NOMO-1 treated with dmso at 0.1 percent for 144 hours (cell line): Measurements from ENCODE around the gene LCE1B.

ENCODE experiments used
- DNase-seq: peaks from one replicate; lab custom pipeline; 2025; ENCODE audit not compliant: unreplicated experiment; lab: John Stamatoyannopoulos, UW

Gene LCE1B, protein sequence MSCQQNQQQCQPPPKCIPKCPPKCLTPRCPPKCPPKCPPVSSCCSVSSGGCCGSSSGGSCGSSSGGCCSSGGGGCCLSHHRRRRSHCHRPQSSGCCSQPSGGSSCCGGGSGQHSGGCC

DNA sequence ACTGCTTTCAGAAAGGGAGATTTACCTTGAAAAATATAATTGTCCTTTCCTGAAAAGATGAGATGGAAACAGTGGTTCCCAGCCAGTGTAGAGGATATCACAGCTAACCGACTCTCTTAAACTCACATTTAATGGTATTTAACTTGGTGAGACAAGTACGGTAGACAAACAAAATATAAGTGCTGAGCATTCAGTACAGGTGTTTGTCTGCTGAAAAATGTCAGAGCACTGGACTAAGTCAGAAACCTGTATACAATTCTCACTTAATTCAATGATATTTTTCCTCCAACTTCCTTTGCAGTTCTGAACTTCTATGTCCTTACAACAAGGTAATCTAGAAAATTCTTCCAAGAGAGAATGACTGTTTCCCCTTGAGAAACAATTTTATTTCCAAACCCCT is at the start of gene LCE1B:
LCE1B (plus strand) TSS at position 301 of the 400 bp plus-strand sequence. CDS start 476 bp downstream, outside the sequence.
- no peak for DNase-seq

DNA sequence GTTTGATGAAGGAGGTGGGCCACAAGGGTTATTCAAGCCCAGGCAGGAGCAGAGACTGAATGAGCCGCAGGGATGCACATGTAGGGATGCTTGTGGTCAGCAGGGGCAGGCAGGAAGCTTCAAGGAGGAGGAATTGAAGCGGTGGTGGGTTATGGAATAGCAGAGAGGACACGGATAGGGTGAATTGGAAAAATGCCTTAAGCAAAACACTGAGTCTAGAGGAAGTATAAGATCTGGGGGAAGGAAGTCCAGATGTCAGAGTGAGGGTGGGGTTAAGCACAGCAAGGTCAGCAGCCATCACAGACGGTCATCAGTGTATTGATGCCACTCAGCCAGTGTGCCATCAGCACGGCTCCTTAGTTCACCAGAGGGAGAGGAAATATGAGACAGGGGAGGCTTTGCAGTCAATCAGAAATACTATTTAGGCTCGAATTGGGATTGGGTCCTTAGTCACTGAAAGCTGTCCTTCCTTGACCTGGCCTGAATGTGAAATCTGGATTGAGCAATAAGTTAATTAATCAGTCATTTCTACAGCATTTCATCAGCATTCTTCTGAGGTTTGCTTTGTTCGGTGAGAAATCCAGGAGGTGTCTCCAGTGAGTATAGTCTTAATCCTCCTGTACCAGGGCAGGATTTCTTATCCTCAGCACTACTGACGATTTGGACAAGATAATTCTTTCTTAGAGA is 42.8 kb upstream of the LCE1B start:
- DNase-seq: no peak

DNA sequence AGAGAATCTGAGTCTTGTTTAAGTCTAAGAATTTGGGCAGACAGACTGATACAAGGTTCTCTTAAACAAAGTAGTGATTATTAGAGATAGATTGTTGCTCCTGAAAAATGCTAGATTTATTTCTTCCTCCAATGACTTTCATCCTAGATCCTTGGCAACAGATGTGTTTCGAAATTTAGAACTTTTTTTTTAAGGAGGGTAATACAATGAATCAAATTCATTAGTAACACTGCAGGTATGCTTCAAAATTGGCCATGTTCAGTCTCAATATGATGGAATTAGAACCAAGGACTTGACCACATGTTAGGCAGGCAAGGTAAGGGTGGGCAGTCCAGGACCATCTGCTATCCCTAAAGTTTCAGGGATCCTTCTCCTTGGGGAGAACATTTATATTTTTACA is 41.4 kb upstream of the LCE1B start:
- DNase-seq: no peak

DNA sequence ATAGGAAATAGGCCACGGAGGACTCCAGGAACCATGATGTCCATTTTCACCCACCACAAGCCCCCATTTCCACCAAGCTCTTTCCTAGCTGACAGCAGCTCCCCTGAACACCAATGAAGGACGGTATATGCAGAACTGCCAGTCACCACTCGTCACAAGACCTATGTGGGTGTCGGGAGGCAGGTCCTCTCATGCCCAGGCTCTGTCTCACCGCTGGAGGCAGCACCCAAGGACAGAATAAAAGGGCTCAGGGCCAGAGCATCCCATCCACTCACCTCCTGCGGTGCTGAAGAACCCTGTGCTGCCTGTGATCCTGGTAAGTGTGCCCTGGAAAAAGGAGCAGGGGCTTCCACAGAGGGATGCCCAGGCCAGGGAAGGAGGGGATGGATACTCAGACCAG is 36.9 kb upstream of the LCE1B start, which contains the start of gene LCE1F:
LCE1F (plus strand) TSS at position 266 of the 400 bp plus-strand sequence. CDS start 1,232 bp downstream, outside the sequence.
- no peak for DNase-seq

DNA sequence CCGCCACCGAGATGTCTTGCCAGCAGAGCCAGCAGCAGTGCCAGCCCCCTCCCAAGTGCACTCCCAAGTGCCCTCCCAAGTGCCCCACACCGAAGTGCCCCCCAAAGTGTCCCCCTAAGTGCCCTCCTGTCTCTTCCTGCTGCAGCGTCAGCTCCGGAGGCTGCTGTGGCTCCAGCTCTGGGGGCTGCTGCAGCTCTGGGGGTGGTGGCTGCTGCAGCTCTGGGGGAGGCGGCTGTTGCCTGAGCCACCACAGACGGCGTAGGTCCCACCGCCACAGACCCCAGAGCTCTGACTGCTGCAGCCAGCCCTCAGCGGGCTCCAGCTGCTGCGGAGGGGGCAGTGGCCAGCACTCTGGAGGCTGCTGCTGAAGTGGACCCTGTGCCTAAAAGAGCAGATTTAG is 35.4 kb upstream of the LCE1B start:
- DNase-seq: no peak

DNA sequence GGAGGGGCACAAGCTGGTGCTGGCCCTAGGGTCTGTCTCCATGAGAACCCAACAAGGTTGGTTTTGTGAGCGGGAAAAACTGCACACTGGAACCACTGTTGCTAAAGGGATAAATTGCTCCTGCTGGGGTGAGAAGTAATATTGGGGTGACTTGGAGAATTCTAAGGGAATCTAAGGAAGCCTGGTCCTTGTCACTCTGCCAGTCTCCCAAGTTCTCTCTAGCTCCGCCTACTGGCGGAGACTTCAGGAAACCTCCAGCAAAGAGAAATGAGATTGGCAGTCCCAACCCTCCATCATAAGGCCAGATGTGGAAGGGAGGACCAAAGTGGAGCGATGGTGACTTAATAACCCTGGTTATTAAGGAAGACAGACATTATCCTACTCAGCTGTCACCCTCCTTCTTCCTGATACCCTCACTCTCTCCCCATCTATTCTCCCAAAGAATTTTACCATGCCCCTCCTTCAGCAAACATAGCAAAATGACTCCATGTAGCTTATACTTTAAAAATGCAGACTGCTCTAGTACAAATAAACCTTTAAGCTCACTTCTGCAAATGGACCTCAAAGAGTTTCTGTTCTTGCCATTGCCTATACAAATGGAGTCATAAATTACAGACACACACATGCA is 34.1 kb upstream of the LCE1B start:
- DNase-seq: no peak

DNA sequence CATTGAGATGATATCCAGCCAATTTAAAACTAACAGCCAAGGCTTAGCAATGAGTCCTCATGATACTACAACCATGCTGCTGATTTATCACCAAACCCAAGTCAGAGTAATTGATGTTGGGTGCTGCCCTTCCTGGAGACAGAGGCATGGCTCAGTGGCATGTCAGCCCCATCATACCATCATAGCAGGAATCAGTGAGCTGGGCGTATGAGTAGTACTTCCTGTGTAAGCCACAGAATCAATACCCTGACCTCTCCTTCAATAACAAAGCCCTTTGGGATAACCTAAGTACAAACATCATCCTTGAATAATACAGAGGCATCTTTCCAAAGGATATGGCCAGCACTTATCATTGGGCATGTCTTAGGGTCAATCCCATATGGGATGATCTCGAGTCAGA is 28.7 kb upstream of the LCE1B start:
- DNase-seq: no peak

DNA sequence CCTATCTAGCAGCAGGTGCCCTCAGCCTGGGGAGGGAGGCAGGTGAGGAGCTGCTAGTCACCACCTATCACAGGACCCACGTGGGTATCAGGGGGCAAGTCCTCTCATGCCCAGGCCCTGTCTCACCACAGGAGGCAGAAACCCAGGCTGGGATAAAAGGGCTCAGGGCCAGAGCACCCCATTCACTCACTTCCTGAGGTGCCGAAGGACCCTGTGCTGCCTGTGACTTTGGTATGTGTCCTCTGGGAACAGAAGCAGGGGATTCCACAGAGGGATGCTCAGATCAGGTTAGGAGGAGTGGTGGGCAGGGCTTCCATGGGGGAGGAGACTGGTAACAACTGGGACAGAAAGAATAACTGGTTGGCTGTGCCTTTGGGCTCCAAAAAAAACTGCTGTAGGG is 25.7 kb upstream of the LCE1B start, which contains the start of gene LCE1E:
LCE1E (plus strand) TSS at position 181 of the 400 bp plus-strand sequence. CDS start 1,043 bp downstream, outside the sequence.
- no peak for DNase-seq

DNA sequence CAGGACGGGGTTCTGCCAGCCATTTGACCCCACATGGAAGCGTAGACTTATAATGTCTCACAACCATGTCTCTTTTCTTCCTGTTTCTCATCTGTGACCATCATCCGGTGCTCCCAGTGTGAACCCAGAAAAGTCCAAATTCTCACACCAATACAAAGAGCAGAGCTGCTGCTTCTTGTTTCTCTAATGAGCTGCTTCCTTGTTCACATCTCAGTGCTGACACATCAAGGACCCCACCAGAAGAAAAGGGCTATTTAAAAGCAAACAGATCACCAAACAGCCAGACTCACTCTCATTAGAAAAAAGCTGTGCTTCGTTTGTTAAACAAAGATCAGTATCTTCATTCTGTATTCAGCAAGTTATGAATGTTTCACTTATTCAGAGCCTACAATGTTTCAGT is 16.1 kb upstream of the LCE1B start:
- no peak for DNase-seq

DNA sequence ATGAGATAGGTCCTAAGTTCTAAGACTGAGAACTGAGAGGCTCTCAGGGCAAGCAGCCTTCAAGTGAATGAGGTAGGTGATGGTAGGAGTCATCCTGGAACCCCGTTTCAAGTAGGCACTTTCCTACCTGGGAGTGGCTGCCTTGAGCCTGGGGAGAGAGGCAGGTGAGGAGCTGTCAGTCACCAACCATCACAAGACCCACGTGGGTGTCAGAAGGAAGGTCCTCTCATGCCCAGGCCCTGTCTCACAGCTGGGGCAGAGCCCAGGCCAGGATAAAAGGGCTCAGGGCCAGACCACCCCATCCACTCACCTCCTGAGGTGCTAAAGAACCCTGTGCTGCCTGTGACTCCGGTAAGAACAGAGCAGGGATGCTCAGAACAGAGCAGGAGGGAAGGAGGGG is 15.3 kb upstream of the LCE1B start, which contains the start of gene LCE1D:
LCE1D (plus strand) TSS at position 301 of the 400 bp plus-strand sequence. CDS start 1,074 bp downstream, outside the sequence.
- DNase-seq: no peak

DNA sequence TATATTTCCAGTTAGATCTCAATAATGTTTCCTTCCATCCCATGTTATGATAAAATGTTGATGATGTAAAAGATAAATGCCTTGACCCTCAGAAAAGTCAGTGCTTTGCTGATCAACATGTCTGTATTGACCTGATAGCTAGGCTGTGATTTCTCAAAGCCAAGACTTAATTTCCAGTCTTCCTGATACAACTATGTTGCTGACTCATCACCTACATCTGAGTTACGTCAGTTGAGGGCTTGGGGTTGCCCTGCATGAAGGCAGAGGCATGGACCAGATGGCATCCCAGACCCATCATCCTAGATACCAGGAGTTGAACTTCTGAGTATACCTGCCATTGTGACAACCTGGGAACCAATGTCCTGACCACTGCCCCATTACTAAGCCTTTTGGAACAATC is 10.4 kb upstream of the LCE1B start:
- no peak for DNase-seq

DNA sequence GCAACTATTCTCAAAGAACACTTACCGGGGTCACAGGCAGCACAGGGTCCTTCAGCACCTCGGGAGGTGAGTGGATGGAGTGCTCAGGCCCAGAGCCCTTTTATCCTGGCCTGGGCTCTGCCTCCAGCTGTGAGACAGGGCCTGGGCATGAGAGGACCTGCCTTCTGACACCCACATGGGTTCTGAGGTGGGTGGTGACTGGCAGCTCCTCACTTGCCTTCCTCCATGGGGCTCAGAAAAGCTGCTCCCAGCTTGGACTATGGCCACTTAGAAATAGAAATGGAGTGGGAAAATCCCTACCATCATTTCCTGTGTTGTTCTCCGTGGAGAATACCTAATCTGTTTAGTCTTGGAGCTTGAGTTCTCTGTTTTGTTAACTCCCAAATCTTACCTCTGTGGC is 5.2 kb upstream of the LCE1B start, which contains the start of gene LCE1C:
LCE1C (minus strand) TSS at position 76 of the 400 bp plus-strand sequence. CDS start 1,173 bp downstream, outside the sequence.
- no peak for DNase-seq

DNA sequence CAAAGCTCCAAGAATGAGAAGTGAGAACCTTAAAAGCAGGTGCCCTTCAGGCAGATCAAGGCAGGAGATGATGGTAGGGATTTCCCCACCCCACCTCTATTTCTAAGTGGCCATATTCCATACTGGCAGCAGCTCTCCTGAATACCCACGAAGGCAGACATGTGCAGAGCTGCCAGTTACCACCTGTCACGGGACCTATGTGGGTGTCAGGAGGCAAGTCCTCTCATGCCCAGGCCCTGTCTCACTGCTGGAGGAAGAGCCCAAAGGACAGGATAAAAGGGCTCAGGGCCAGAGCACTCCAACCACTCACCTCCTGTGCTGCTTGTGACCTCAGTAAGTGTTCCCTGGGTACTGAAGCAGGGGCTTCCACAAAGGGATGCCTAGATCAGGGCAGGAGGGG is 721 bp upstream of the LCE1B start:
- DNase-seq: no peak

DNA sequence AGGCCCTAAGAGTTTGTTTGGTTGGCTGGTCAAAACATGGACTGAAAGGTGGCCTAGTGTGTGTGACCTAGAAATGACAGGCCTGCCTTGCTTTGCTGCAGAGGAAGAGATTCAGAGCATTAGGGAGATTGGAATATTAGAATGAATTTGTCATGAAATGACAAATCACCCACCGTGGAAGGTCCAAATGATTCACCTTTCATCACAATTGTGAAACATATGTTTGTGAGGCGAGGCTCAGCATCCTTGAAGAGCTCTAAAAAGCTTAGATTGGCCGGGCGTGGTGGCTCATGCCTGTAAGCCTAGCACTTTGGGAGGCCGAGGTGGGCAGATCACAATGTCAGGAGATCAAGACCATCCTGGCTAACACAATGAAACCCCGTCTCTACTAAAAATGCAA is 5.5 kb downstream of the LCE1B start:
- DNase-seq: no peak

DNA sequence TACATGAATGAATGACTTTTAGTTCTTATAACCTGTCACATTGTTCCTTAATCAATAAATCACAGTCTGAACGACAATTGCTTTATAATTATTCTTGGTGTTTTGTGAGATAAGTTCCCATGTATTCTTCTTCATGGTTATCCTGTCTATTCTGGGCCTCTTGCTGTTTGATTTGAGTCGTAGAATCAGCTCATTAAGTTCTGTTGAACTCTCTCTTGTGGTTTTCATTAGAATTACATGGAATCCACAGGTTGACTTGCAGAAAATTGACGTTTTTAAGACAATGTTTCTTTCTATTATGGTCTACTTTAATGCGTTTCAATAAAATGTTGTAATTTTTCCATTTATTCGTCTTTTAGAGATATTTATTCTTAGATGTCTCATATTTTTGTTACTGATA is 11.5 kb downstream of the LCE1B start:
- DNase-seq: no peak

DNA sequence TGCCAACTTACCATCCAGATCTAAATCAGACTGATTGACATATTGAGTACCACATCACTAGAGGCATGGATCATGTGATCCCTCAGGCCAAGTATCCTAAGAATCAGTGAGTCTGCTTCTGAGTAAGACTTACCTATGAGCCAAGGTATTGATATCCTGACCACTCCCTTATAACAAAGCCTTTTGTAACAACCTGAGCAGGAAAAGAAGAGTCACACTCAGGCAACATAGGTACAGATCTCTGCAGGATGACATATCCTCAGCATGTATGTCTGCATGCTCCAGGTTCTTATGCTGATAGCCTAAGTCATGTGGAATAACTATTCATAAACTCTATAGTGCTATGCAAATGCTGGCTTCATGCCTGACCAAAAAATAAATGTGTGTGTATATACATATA is 13.2 kb downstream of the LCE1B start:
- no peak for DNase-seq

DNA sequence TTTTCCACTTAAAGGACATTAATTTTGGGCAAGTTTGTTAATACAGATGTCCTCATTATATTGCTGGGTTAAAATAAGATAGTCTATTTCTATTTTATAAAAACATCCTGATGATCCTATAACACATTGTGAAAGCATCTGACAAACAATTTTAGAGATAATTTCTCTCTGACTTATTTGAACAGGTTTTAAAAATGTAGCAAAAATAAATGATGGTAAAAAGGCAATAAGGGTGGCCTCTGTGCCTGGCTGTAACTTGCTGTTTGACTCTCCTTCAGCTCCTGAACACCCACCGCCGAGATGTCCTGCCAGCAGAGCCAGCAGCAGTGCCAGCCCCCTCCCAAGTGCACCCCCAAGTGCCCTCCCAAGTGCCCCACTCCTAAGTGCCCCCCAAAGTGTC is 15.4 kb downstream of the LCE1B start, which contains the start of gene LCE1A:
LCE1A (plus strand) TSS at position 301 of the 400 bp plus-strand sequence; CDS start at position 301, 0 bp downstream.
- DNase-seq: no peak

DNA sequence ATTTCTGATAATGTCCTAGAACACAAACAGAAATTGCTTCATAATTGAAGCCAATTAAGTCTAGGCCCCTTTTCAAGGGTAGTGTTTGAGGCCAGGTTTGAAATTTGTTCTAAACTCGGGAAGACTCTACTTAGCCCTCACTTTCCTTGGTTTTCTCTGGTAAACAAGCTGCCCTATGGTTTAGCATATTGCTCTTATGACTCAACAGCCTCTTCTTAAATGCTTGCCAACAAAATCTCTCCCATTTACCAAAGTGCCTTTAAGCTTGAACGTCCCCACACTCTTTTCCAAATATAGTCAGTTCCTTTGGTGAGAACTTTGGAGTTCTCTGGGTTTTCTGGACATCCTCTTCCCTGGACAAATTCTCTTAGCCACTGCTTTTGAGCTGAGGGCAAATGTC is 25.1 kb downstream of the LCE1B start:
- no peak for DNase-seq

DNA sequence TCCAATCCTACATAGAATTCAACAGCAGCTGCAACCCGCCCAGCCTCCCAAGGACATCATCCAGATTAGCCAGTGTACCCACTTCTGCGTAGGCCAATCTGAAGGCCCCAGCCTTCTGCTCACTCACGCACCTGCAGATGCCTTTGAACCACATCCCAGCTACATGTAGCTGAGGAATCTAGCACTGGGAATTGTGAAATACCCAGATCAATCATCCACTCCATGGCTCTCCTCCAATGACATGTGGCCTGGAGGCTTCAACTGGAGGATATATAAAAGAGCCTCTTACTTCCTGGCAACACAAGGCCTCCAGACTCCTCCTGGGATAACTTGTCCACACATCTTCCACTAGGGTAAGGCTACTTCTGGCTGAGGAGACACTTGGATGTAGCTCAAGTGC is 30.8 kb downstream of the LCE1B start, which contains the start of gene LCE6A:
LCE6A (plus strand) TSS at position 301 of the 400 bp plus-strand sequence. CDS start 665 bp downstream, outside the sequence.
- DNase-seq: no peak

DNA sequence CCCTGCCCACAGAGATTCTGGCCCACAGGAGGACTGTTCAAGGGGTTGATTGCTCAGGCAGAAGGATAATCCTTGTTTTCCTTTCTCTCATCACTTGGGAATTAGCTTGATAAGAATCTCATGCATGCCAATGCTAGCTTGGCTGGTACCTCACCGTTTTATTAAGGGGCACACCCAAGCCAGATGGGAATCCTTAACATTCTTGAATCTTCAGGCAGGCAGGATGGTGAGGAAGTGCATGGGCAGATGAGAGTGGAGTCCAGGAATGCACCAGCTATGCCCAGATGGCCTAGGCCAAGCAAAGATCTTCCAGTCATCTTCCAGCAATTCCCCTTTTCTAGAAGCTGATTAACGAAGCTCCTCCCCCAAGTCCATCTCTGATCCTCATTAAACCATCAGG is 43.9 kb downstream of the LCE1B start:
- no peak for DNase-seq

DNA sequence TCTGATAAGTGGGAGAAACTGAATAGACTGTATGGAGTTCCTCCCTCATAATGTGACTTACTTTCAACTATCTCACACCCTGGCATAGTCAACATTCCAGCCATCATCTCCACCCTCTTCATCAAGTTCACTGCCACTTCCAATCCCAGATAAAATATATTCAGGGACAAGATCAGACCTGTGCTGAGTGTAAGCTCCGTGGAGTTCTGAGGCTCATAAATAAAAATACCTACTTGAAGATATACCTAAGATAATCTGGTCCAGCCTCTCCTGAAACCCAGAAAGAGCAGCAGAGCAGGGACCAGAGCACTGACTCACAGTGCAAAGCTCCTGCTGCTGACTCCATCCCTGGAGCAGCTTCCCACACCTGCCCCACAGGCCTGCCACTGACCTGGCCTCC is 46.3 kb downstream of the LCE1B start:
- no peak for DNase-seq

DNA sequence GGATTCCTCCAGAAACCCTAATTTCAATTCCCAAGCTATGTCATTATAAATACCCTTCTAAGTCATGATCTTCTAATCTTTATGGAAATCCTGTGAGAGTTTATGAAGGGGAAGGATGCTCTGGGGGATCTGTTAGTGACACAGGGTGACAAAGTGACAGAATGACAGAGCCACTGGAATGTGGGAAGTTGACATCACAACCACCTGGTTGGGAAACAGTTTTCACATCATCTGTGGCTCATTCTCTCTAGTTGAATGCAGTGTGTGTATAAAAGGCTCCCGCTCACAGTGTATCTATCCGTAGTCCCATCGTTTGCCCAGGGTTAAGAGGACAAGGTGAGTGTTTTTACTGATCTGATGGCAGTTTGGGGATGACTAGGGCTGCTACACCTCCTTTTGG is 47.9 kb downstream of the LCE1B start, which contains the start of gene LCE7A:
LCE7A (plus strand) TSS at position 301 of the 400 bp plus-strand sequence. CDS start 702 bp downstream, outside the sequence.
- DNase-seq: no peak
